ENCODE measurements around the gene DDI1. TPM values are rescaled to one million over a fixed set of nuclear protein-coding genes. Genes with fewer than 3 reads are reported as not detected.

DDI1 gene
- total RNA-seq, 1 experiment from 2014 or later: not detected

GRCh38 chr11:104003491-104003890, 32.9 kb upstream of the DDI1 start:
- H4K20me1 ChIP-seq (ENCODE audit: low read length): no peaks in the 10 kb centered on the region
- H2AFZ ChIP-seq (ENCODE audit: low read length): no peak overlapping the region
- H3K9me3 ChIP-seq (ENCODE audit: low read length): no peaks in the 10 kb centered on the region
- no peak overlapping the region for H3K27ac ChIP-seq (ENCODE audit: low read length)
- ATAC-seq (no peak), DNase-seq (no peak)
- BruUV-seq (replicated peaks): no TSS peak
- H3K27me3 ChIP-seq (ENCODE audit: low read length): peaks cover 15% of the 10 kb centered on the region; the same call in 1 of the 2 replicates
- ChIA-PET POLR2A (ENCODE audit: unreplicated experiment) (no interaction called here), CTCF (no interaction called here)
- no peaks in the 10 kb centered on the region for H3F3A ChIP-seq (ENCODE audit: low read length, unreplicated experiment)
- no peaks in the 10 kb centered on the region for H3K79me2 ChIP-seq (ENCODE audit: low read length)
- no peaks in the 10 kb centered on the region for H3K9me2 ChIP-seq (replicated peaks; ENCODE audit: low read length)
- H3K36me3 ChIP-seq (ENCODE audit: low read depth, low read length): no peaks in the 10 kb centered on the region
- TF ChIP-seq, protein P1, sequence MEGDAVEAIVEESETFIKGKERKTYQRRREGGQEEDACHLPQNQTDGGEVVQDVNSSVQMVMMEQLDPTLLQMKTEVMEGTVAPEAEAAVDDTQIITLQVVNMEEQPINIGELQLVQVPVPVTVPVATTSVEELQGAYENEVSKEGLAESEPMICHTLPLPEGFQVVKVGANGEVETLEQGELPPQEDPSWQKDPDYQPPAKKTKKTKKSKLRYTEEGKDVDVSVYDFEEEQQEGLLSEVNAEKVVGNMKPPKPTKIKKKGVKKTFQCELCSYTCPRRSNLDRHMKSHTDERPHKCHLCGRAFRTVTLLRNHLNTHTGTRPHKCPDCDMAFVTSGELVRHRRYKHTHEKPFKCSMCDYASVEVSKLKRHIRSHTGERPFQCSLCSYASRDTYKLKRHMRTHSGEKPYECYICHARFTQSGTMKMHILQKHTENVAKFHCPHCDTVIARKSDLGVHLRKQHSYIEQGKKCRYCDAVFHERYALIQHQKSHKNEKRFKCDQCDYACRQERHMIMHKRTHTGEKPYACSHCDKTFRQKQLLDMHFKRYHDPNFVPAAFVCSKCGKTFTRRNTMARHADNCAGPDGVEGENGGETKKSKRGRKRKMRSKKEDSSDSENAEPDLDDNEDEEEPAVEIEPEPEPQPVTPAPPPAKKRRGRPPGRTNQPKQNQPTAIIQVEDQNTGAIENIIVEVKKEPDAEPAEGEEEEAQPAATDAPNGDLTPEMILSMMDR (conservative IDR thresholded peaks at IDR 0.05; ENCODE audit: low read depth, low read length): no peak
- H3K4me2 ChIP-seq (ENCODE audit: low read length): no peak overlapping the region
- no peak overlapping the region for H3K9ac ChIP-seq (ENCODE audit: low read length)
- no peak overlapping the region for H3K4me3 ChIP-seq (ENCODE audit: low read length)
- H3K4me1 ChIP-seq (ENCODE audit: insufficient read depth, low read length): no peaks in the 10 kb centered on the region
- intact Hi-C loops (cut with micrococcal nuclease): no loop called here

DNA sequence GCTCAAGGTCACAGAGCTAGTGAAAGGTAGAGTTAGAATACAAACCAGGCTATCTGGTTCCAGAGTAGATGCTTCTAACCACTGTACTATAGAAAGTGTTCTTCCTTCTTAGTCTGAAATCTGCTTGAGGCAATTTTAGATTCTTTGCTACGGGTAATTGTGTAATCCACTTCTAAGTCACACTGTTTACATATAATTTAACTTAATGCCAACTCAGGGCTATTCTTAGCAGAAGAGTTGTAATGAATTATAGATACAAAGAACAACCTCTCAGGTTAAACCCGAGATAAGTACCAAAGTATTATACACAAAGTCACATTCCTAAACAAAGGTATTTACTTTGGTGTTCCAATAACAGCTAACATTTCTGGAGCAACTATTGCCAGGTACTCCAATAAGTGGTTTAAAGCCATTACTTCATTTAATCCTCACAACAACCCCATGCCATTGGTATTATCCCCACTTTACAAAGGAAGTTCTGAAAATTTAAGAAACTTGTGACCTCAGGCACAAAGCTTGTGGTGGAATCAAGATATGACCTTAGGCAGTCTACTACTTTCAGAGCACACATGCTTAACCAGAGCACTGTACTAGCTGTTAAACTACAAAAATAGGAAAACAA, 31.1 kb upstream of the DDI1 start:
- ATAC-seq: no peak
- Histone ChIP-seq H3K9ac (ENCODE audit: low read length) (no peak overlapping the region), H3K36me3 (ENCODE audit: low read depth, low read length) (no peaks in the 10 kb centered on the region), H3K9me3 (ENCODE audit: low read length) (no peaks in the 10 kb centered on the region), H3K79me2 (ENCODE audit: low read length) (no peaks in the 10 kb centered on the region), H3K27ac (ENCODE audit: low read length) (no peak overlapping the region), H3K4me1 (ENCODE audit: insufficient read depth, low read length) (no peaks in the 10 kb centered on the region), H2AFZ (ENCODE audit: low read length) (no peak overlapping the region), H3K9me2 (replicated peaks; ENCODE audit: low read length) (no peaks in the 10 kb centered on the region), H4K20me1 (ENCODE audit: low read length) (no peaks in the 10 kb centered on the region), H3K4me2 (ENCODE audit: low read length) (no peak overlapping the region), H3F3A (ENCODE audit: low read length, unreplicated experiment) (no peaks in the 10 kb centered on the region), H3K4me3 (ENCODE audit: low read length) (no peak overlapping the region), H3K27me3 (ENCODE audit: low read length) (peaks cover 7% of the 10 kb centered on the region; the same call in 1 of the 2 replicates)
- ChIA-PET POLR2A (ENCODE audit: unreplicated experiment) (no interaction called here), CTCF (no interaction called here)
- intact Hi-C loops (cut with micrococcal nuclease): no loop called here
- TF ChIP-seq, protein P1 (conservative IDR thresholded peaks at IDR 0.05; ENCODE audit: low read depth, low read length): no peak
- TF ChIP-seq EZH2phosphoT487 (IDR thresholded peaks at IDR 0.05; ENCODE audit: borderline replicate concordance, low read length) (no peak), EZH2 (IDR thresholded peaks at IDR 0.05; ENCODE audit: low read length, unreplicated experiment) (no peak)
- DNase-seq: peak; percentile 14
- no TSS peak for BruUV-seq (replicated peaks)

DNA sequence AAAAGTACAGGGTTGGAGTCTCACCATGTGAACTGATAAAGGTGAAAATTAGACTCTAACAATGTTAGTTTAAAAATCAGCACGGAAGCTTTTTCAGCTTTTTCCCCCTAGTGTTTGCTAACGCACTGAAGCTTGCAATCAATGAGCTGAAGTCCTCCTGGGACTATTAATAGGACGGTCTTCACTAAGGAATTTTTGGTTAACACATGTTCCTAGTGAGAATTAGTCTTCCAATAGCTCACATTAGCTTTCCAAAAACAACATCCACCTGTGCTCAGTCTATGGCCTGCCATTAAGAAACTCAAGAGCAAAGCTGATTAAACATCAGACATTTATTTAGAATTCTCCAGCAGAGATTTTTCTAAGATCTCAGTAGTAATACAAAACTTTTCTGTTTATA, 26.7 kb upstream of the DDI1 start:
- TF ChIP-seq, protein P1 (conservative IDR thresholded peaks at IDR 0.05; ENCODE audit: low read depth, low read length): no peak
- TF ChIP-seq EZH2phosphoT487 (IDR thresholded peaks at IDR 0.05; ENCODE audit: borderline replicate concordance, low read length): no peak
- CTCF ChIA-PET: no interaction called here
- no peaks in the 10 kb centered on the region for H4K20me1 ChIP-seq (ENCODE audit: low read length)
- intact Hi-C loops (cut with micrococcal nuclease): no loop called here
- no peaks in the 10 kb centered on the region for H3K9me2 ChIP-seq (replicated peaks; ENCODE audit: low read length)
- H3F3A ChIP-seq (ENCODE audit: low read length, unreplicated experiment): no peaks in the 10 kb centered on the region
- H3K79me2 ChIP-seq (ENCODE audit: low read length): no peaks in the 10 kb centered on the region
- no peaks in the 10 kb centered on the region for H3K9me3 ChIP-seq (ENCODE audit: low read length)
- DNase-seq (no peak), ATAC-seq (no peak)
- no peak overlapping the region for H2AFZ ChIP-seq (ENCODE audit: low read length)
- no peak overlapping the region for H3K9ac ChIP-seq (ENCODE audit: low read length)
- H3K4me2 ChIP-seq (ENCODE audit: low read length): no peak overlapping the region
- no peaks in the 10 kb centered on the region for H3K4me1 ChIP-seq (ENCODE audit: insufficient read depth, low read length)
- POLR2A ChIA-PET (ENCODE audit: unreplicated experiment): no interaction called here
- H3K4me3 ChIP-seq (ENCODE audit: low read length): no peak overlapping the region
- BruUV-seq (replicated peaks): no TSS peak
- peaks cover 10% of the 10 kb centered on the region; the same call in 1 of the 2 replicates for H3K27me3 ChIP-seq (ENCODE audit: low read length)
- no peaks in the 10 kb centered on the region for H3K36me3 ChIP-seq (ENCODE audit: low read depth, low read length)
- H3K27ac ChIP-seq (ENCODE audit: low read length): no peak overlapping the region

All from PC-3 (cell line).